ENCODE data around the gene TXK. TPM values are rescaled to one million over a fixed set of nuclear protein-coding genes. Genes with fewer than 3 reads are reported as not detected.

TXK gene
- total RNA-seq, 4 donors from 2014 or later: 1.7 to 5.2 (median 3.5) TPM

GRCh38 chr4:48035952-48036351 is 98.1 kb downstream of the TXK start:
- H3K36me3 ChIP-seq: peaks cover 0 to 49% (median 0%) of the 10 kb centered on the region in 3 donors
- H3K27ac ChIP-seq: no peak overlapping the region
- no peak for DNase-seq
- TF ChIP-seq, protein P1, sequence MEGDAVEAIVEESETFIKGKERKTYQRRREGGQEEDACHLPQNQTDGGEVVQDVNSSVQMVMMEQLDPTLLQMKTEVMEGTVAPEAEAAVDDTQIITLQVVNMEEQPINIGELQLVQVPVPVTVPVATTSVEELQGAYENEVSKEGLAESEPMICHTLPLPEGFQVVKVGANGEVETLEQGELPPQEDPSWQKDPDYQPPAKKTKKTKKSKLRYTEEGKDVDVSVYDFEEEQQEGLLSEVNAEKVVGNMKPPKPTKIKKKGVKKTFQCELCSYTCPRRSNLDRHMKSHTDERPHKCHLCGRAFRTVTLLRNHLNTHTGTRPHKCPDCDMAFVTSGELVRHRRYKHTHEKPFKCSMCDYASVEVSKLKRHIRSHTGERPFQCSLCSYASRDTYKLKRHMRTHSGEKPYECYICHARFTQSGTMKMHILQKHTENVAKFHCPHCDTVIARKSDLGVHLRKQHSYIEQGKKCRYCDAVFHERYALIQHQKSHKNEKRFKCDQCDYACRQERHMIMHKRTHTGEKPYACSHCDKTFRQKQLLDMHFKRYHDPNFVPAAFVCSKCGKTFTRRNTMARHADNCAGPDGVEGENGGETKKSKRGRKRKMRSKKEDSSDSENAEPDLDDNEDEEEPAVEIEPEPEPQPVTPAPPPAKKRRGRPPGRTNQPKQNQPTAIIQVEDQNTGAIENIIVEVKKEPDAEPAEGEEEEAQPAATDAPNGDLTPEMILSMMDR (IDR thresholded peaks at IDR 0.05): no peak
- no peak for TF ChIP-seq POLR2A (IDR thresholded peaks at IDR 0.05)
- 81 to 86% methylated on average over 3 of the region's 3 CpGs for WGBS, 2 donors
- intact Hi-C loops (cut with DNase I): no loop called here
- no peaks in the 10 kb centered on the region for H3K27me3 ChIP-seq
- no peak overlapping the region for H3K4me3 ChIP-seq
- H3K4me1 ChIP-seq: no peaks in the 10 kb centered on the region
- no peaks in the 10 kb centered on the region for H3K9me3 ChIP-seq

DNA sequence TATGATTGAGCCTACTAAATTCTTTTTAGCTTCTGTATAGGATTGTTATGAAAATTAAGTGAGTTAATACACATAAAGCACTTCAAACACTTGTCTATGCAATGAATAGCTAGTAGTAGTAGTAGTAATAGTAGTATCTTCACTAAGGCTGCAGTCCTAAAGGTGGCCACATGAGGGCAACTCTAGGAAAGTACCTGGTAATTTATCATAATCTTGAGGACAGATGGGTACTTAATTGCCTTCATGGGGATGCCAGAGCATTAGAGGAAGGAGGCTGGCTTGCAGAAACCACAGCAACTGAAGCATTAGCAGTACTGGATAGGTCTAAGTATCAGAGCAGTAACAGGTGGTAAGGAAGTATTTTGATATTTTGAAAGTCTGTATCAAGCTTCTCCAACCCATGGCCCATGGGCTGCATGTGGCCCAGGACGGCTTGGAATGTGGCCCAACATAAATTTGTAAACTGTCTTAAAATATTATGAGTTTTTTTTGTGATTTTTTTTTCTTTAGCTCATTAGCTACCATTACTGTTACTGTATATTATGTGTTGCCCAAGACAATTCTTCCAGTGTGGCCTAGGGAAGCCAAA is 100.1 kb downstream of the TXK start:
- 89% methylated on average over 1 of the region's 1 CpG for WGBS, 2 donors
- H3K27ac ChIP-seq: no peak overlapping the region
- no peak for DNase-seq
- no peaks in the 10 kb centered on the region for H3K4me1 ChIP-seq
- no peaks in the 10 kb centered on the region for H3K9me3 ChIP-seq
- H3K27me3 ChIP-seq: no peaks in the 10 kb centered on the region
- intact Hi-C loops (cut with DNase I): no loop called here
- peaks cover 0 to 56% (median 0%) of the 10 kb centered on the region in 3 donors for H3K36me3 ChIP-seq
- no peak for TF ChIP-seq POLR2A (IDR thresholded peaks at IDR 0.05)
- TF ChIP-seq, protein P1 (IDR thresholded peaks at IDR 0.05): peak in 5 of 6 experiments; percentile 28 to 66 (median 53)
- no peak overlapping the region for H3K4me3 ChIP-seq

DNA sequence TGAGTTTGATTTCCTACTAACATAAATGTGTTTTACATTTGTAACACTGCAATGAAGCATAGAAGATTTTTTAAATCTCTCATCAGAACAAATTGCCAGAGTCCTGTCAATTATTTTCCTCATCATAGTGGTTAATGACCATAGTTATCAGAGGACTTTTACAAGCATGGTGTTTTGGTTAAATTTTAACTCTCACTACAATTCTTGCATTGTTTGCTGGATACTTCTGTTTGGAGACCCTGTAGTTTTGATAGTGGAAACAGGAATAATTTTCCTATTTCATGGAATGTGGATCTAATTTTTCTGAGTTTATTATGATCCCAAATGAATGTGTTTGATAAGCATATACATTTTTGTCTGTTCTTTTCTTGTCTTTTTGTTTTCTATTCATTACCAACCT is 100.6 kb downstream of the TXK start:
- Histone ChIP-seq H3K9me3 (no peaks in the 10 kb centered on the region), H3K4me3 (no peak overlapping the region), H3K27ac (no peak overlapping the region), H3K27me3 (no peaks in the 10 kb centered on the region), H3K36me3 (peaks cover 0 to 56% (median 0%) of the 10 kb centered on the region in 3 donors), H3K4me1 (no peaks in the 10 kb centered on the region)
- TF ChIP-seq POLR2A (IDR thresholded peaks at IDR 0.05): no peak
- TF ChIP-seq, protein P1 (IDR thresholded peaks at IDR 0.05): no peak
- intact Hi-C loops (cut with DNase I): no loop called here
- DNase-seq: no peak

- Histone ChIP-seq H3K4me1 (no peaks in the 10 kb centered on the region), H3K4me3 (no peak overlapping the region), H3K36me3 (peaks cover 0 to 56% (median 0%) of the 10 kb centered on the region in 3 donors), H3K27me3 (no peaks in the 10 kb centered on the region), H3K27ac (no peak overlapping the region), H3K9me3 (no peaks in the 10 kb centered on the region)
- intact Hi-C loops (cut with DNase I): no loop called here
- TF ChIP-seq, protein P1 (IDR thresholded peaks at IDR 0.05): no peak
- no peak for TF ChIP-seq POLR2A (IDR thresholded peaks at IDR 0.05)
- DNase-seq: no peak
These were observed 101.3 kb downstream of the TXK start for GRCh38 chr4:48032721-48033120.

DNA sequence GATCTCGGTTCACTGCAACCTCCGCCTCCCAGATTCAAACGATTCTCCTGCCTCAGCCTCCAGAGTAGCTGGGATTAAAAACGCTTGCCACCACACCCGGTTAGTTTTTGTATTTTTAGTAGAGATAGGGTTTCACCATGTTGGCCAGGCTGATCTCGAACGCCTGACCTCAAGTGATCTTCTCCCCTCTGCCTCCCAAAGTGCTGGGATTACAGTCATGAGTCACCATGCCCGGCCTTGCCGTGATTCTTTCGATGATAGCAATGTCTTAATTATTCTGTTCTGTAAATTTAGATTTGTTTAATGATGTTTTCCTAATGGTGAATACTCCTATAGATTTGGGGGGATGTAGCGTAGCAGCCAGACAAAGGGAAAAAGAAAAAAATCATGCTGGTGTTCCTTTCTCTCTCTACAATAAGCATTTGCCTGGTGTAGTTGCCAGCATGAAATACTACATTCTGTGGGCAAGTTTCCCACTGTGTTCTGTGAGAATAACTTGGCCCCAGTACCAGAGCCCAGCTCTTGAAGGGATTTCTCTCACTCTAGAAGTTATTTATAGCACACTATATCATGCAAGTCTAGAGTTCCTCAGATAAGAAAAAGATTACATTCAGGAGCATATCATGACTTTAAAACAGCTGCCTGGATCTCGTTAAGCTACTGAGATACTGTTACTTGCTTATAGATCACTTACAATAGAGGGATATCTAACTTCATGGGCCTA is 102.1 kb downstream of the TXK start:
- Histone ChIP-seq H3K9me3 (no peaks in the 10 kb centered on the region), H3K36me3 (peaks cover 0 to 57% (median 0%) of the 10 kb centered on the region in 3 donors), H3K27ac (no peak overlapping the region), H3K27me3 (no peaks in the 10 kb centered on the region), H3K4me3 (no peak overlapping the region), H3K4me1 (no peaks in the 10 kb centered on the region)
- DNase-seq: no peak
- TF ChIP-seq, protein P1 (IDR thresholded peaks at IDR 0.05): no peak
- no peak for TF ChIP-seq POLR2A (IDR thresholded peaks at IDR 0.05)
- intact Hi-C loops (cut with DNase I): no loop called here
- 79 to 85% methylated on average over 12 of the region's 12 CpGs for WGBS, 2 donors
